Lower leg skin (tissue), 4 donors: ENCODE results near the gene MAP4K1. TPM values are rescaled to one million over a fixed set of nuclear protein-coding genes. Genes with fewer than 3 reads are reported as not detected.

Experiments used
- DNase-seq, 2 donors: peaks; one replicate each; pipeline ENCODE4 v3.0.0-alpha.2; 2019; ENCODE audit warnings: low spot score in 2 of 2
- H3K4me3 ChIP-seq: fragments of 200-600 bp; sonication (generic); 2 replicates; pipeline ENCODE4 v1.5.1; 2017; ENCODE audit warnings: mild to moderate bottlenecking, low read depth; ENCODE audit not compliant: poor library complexity, severe bottlenecking
- CTCF ChIP-seq, 3 donors: fragments of 450-650 bp; IDR thresholded peaks; one replicate each; pipeline ENCODE4 v1.5.1; 2016; ENCODE audit warnings: antibody characterized with exemption in 3 of 3, mild to moderate bottlenecking in 3 of 3, moderate library complexity in 2 of 3
- POLR2A ChIP-seq, 2 donors: fragments of 450-650 bp; IDR thresholded peaks; one replicate each; pipeline ENCODE4 v1.6.1; 2016 to 2017; ENCODE audit warnings: antibody characterized with exemption in 2 of 2, mild to moderate bottlenecking in 1 of 2, moderate library complexity in 1 of 2
- WGBS, 2 donors: methylation state at CpG; one replicate each; pipeline ENCODE4 v1.1.5; 2018; 5-methylcytosine and 5-hydroxymethylcytosine counted together
- intact Hi-C: fragments of 100-400 bp; cut with DNase I; formaldehyde crosslinking; loops from one replicate; pipeline ENCODE4 v1.15.0; 2023; ENCODE audit warnings: low total_unique reads
- total RNA-seq, 4 donors: library from RNA; depleted of rRNA; stranded (reverse); fragments of >200 nt; gene quantifications; one replicate each; pipeline ENCODE4 v1.1.0, GENCODE V29; 2016

The MAP4K1 gene
- total RNA-seq, 4 donors from 2014 or later, result 0.80 to 9.8 (median 5.6) TPM

- DNase-seq, result no peak
- TF ChIP-seq POLR2A (IDR thresholded peaks at IDR 0.05) (no peak), CTCF (IDR thresholded peaks at IDR 0.05) (no peak)
- no peak overlapping the region for H3K4me3 ChIP-seq
- intact Hi-C loops, result no loop called here
- 40 to 41% methylated on average over 7 of the region's 7 CpGs for WGBS, 2 donors
Measured at GRCh38 chr19:38661136-38661535, 43.4 kb upstream of the MAP4K1 start.

GRCh38 chr19:38660724-38661123 is 43.0 kb upstream of the MAP4K1 start:
- TF ChIP-seq CTCF (IDR thresholded peaks at IDR 0.05) (no peak), POLR2A (IDR thresholded peaks at IDR 0.05) (no peak)
- DNase-seq, result no peak
- H3K4me3 ChIP-seq, result no peak overlapping the region
- WGBS, 2 donors, result 78 to 83% methylated on average over 9 of the region's 9 CpGs
- intact Hi-C loops, result no loop called here

- no peak overlapping the region for H3K4me3 ChIP-seq
- peak in 1 of 2 donors; percentile 70 for DNase-seq
- WGBS, 2 donors, result 23 to 27% methylated on average over 15 of the region's 15 CpGs
- TF ChIP-seq CTCF (IDR thresholded peaks at IDR 0.05) (no peak), POLR2A (IDR thresholded peaks at IDR 0.05) (no peak)
- intact Hi-C loops, result no loop called here
Measured at GRCh38 chr19:38658462-38659306, 40.9 kb upstream of the MAP4K1 start.

- TF ChIP-seq CTCF (IDR thresholded peaks at IDR 0.05), result no peak
- TF ChIP-seq POLR2A (IDR thresholded peaks at IDR 0.05), result no peak
- DNase-seq, result no peak
Measured at GRCh38 chr19:38657633-38658222, 40.0 kb upstream of the MAP4K1 start.

GRCh38 chr19:38656171-38656981 is 38.6 kb upstream of the MAP4K1 start:
- TF ChIP-seq CTCF (IDR thresholded peaks at IDR 0.05), result no peak
- no peak for TF ChIP-seq POLR2A (IDR thresholded peaks at IDR 0.05)
- 56 to 62% methylated on average over 7 of the region's 7 CpGs for WGBS, 2 donors
- no peak overlapping the region for H3K4me3 ChIP-seq
- DNase-seq, result no peak
- intact Hi-C loops, result no loop called here

More at GRCh38 chr19:38657633-38658222, 40.0 kb upstream of the MAP4K1 start:
- no peak overlapping the region for H3K4me3 ChIP-seq
- 37 to 39% methylated on average over 8 of the region's 8 CpGs for WGBS, 2 donors
- intact Hi-C loops, result no loop called here
